SKM-1 (cell line): Measurements from ENCODE around the gene MAFG.

ENCODE experiments used
- DNase-seq: peaks from one replicate; lab custom pipeline; 2025; ENCODE audit not compliant: unreplicated experiment; lab: John Stamatoyannopoulos, UW

MAFG gene

GRCh38 chr17:81869221-81870130, 58.1 kb downstream of the MAFG start:
- no peak for DNase-seq

GRCh38 chr17:81868674-81869220, 58.8 kb downstream of the MAFG start:
- DNase-seq: no peak
